NCI-H774 (cell line): ENCODE measurements around the gene BAG1.

Source experiments
- DNase-seq: peaks from one replicate; lab custom pipeline; 2025; lab: John Stamatoyannopoulos, UW

The BAG1 gene

DNA sequence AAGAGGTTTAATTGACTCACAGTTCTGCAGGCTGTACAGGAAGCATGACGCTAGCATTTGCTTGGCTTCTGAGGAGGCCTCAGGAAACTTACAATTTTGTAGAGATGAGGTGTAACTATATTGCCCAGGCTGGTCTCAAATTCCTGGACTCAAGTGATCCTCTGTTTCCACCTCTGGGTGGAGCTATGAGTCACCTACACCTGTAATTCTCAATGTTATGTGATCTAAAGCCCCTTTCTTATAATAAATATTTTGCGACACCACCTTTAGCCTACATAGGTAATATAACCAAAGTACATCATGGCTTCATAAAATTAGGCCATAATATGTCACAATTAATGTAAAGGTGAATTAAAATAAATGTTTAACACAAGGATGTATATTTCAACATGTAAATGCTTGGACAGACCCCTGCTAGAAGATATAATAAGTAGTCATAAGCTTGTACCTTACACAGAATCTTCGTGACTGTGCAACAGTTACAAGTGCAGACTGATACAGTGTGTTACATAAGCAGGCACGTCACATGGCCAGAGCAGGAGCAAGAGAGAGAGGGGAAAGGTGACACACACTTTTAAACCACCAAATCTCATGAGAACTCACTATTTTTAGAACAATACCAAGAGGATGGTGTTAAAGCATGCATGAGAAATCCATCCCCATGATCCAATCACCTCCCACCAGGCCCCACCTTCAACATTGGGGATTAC lies 54.3 kb downstream of the BAG1 start:
- no peak for DNase-seq

DNA sequence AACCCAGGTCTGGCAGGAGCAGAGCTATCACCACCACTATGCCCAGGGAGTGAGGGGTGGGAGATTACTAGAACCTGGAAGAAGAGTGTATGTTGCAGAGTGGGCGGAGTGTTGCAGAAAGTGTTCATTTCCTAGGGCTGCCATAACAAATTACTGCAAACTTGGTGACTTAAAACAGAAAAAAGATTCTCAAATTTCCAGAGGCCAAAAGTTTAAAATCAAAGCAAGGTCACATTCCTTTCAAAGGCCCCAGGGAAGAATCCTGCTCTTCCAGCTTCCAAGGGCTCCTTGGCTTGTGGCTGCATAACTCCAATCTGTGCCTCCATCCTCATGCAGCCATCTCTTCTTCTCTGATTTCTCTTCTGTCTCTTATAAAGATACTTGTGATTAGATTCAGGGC lies 55.1 kb downstream of the BAG1 start:
- no peak for DNase-seq

DNA sequence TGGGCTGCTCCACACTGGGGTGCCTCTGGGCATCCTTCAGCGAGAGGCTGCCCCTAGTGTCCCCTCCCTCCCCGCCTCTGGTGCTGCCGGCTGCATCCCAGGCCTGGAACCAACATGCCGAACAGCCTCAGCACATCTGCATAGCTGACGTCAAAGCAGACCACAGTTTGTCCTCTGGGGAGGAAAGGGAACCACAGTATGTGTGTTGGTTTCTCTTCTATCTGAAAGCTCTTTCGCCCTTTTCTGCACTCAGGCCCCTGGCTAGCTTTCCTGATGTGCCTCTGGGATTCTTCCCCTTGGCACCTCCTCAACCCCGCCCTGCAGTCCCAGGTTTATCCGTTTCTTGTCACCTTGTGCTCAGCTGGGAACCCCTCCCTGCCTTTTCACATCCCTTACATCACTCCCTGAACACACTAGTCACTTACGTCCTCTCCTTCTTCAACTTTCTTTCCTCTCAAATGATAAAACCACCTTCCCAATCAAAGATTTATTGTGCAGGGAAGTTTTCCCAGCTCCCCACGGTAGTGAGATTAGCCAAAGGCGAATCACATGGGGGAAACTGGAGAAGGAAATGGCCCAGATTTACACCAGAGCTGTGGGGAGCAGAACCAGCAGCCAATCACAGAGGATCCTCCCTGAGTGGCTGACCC lies 61.8 kb downstream of the BAG1 start:
- no peak for DNase-seq
